Thyroid gland (tissue), 4 donors: Measurements from ENCODE around the gene SLC25A22.

ENCODE experiments used
- CTCF ChIP-seq, 6 experiments: fragments of 200-600 bp in 3 of 6; fragments of 450-650 bp in 3 of 6; sonication (generic) in 3 of 6; IDR thresholded peaks; one replicate each; pipeline ENCODE4 v1.5.1; 2016 to 2019; ENCODE audit warnings: antibody characterized with exemption in 6 of 6, mild to moderate bottlenecking in 2 of 6, inconsistent platforms in 1 of 6, moderate library complexity in 1 of 6
- POLR2A ChIP-seq, 2 donors: fragments of 450-650 bp; IDR thresholded peaks; one replicate each; pipeline ENCODE4 v1.6.1; 2017; ENCODE audit warnings: antibody characterized with exemption in 2 of 2, mild to moderate bottlenecking in 2 of 2, moderate library complexity in 1 of 2

- TF ChIP-seq POLR2A (IDR thresholded peaks at IDR 0.05): no peak
- no peak for TF ChIP-seq CTCF (IDR thresholded peaks at IDR 0.05)
Observed at GRCh38 chr11:770642-771616, 27.2 kb downstream of the SLC25A22 start.
